GM12878 (cell line): Measurements from ENCODE around the gene PSME3IP1. TPM values are rescaled to one million over a fixed set of nuclear protein-coding genes. Genes with fewer than 3 reads are reported as not detected.

Source experiments
- ATAC-seq: fragments of 200-7000 bp; cut with Tn5 transposase; 3 replicates; pipeline ENCODE4 v1.9.1; 2020; ENCODE audit warnings: mild to moderate bottlenecking, moderate library complexity
- Bru-seq: library from RNA; stranded (reverse); fragments of 400-500 nt; gene quantifications from one replicate; lab custom pipeline; 2021; lab: Mats Ljungman, UMichigan
- BruChase-seq, 2 experiments: library from RNA; stranded (reverse); fragments of 400-500 nt; gene quantifications; one replicate each; lab custom pipeline; 2021; lab: Mats Ljungman, UMichigan
- BruUV-seq: library from RNA; stranded (reverse); fragments of 400-500 nt; replicated peaks from 2 replicates; lab custom pipeline; 2021; lab: Mats Ljungman, UMichigan
- CTCF ChIA-PET: fragments of 300-600 bp; sonication (Branson Sonifier 250); formaldehyde crosslinking; extraction: SDS; loops from one replicate; lab custom pipeline; 2021; ENCODE audit warnings: inconsistent platforms; lab: Yijun Ruan, JAX
- POLR2A ChIA-PET: fragments of 350-600 bp; formaldehyde crosslinking; extraction: SDS; loops from one replicate; lab custom pipeline; 2021; ENCODE audit warnings: inconsistent platforms; lab: Charles Lee
- RAD21 ChIA-PET: fragments of 300-600 bp; sonication (Branson Sonifier 250); formaldehyde crosslinking; loops from one replicate; lab custom pipeline; 2023; ENCODE audit warnings: antibody characterized with exemption; ENCODE audit not compliant: unreplicated experiment; lab: Charles Lee
- SMC1A ChIA-PET: fragments of 300-600 bp; sonication (Branson Sonifier 250); formaldehyde crosslinking; loops from one replicate; lab custom pipeline; 2023; ENCODE audit not compliant: unreplicated experiment, uncharacterized antibody; lab: Charles Lee
- DNase-seq: peaks from one replicate; pipeline ENCODE4 v3.0.0-alpha.2; 2011; ENCODE audit warnings: low read depth, low spot score
- FAIRE-seq: peaks from 3 replicates; lab custom pipeline; 2011; peaks lifted over from hg19 to GRCh38; lab: Jason Lieb, UNC
- H2AFZ ChIP-seq: 2 replicates; pipeline ENCODE4 v1.6.0; 2011; ENCODE audit warnings: low read depth, low read length, control low read depth; ENCODE audit not compliant: control insufficient read depth
- H3K27ac ChIP-seq: 2 replicates; pipeline ENCODE4 v1.5.1; 2011; ENCODE audit warnings: control low read depth; ENCODE audit not compliant: control insufficient read depth, insufficient read depth
- H3K27me3 ChIP-seq, 2 experiments: replicated peaks in 1 of 2; 2 replicates each; pipeline versions ENCODE4 v1.6.0 to v1.6.1; 2011; ENCODE audit warnings: low read length in 1 of 2; ENCODE audit not compliant: control insufficient read depth in 2 of 2, insufficient read depth in 2 of 2
- H3K36me3 ChIP-seq, 2 experiments: 2 replicates each; pipeline ENCODE4 v1.5.1; 2011; ENCODE audit warnings: low read length in 1 of 2; ENCODE audit not compliant: control insufficient read depth in 2 of 2, insufficient read depth in 2 of 2
- H3K4me1 ChIP-seq: 2 replicates; pipeline ENCODE4 v1.6.1; 2011; ENCODE audit warnings: mild to moderate bottlenecking, low read length, moderate library complexity, mixed read lengths; ENCODE audit not compliant: control insufficient read depth, insufficient read depth
- H3K4me2 ChIP-seq: 2 replicates; pipeline ENCODE4 v1.6.0; 2011; ENCODE audit warnings: control low read depth; ENCODE audit not compliant: control insufficient read depth, insufficient read depth
- H3K4me3 ChIP-seq: fragments of 200-600 bp; sonication (generic); 2 replicates; pipeline ENCODE4 v1.5.1; 2016
- H3K79me2 ChIP-seq: 2 replicates; pipeline ENCODE4 v1.6.0; 2011; ENCODE audit warnings: low read length; ENCODE audit not compliant: control insufficient read depth, insufficient read depth
- H3K9ac ChIP-seq: 2 replicates; pipeline ENCODE4 v1.8.0; 2011; ENCODE audit warnings: low read length, control low read depth, mixed read lengths; ENCODE audit not compliant: control insufficient read depth, insufficient read depth
- H3K9me3 ChIP-seq: replicated peaks from 3 replicates; pipeline ENCODE4 v1.5.1; 2011; ENCODE audit warnings: mild to moderate bottlenecking, low read length; ENCODE audit not compliant: control insufficient read depth, insufficient read depth
- H4K20me1 ChIP-seq: 2 replicates; pipeline ENCODE4 v1.6.0; 2011; ENCODE audit not compliant: control insufficient read depth, insufficient read depth
- CBX3 ChIP-seq: fragments of 200-600 bp; sonication (generic); IDR thresholded peaks from 2 replicates; pipeline ENCODE4 v1.6.1; 2016; ENCODE audit warnings: low read depth, borderline replicate concordance
- EP300 ChIP-seq, 2 experiments: fragments of 150-350 bp in 1 of 2; IDR thresholded peaks; 2 replicates each; pipeline ENCODE4 v1.6.1; 2011 to 2012; ENCODE audit warnings: low read depth in 2 of 2, low read length in 2 of 2, borderline replicate concordance in 1 of 2, improper control_type of control experiment in 1 of 2, inconsistent platforms in 1 of 2; ENCODE audit not compliant: control insufficient read depth in 1 of 2
- EZH2 ChIP-seq: IDR thresholded peaks from 2 replicates; pipeline ENCODE4 v1.6.1; 2012; ENCODE audit warnings: low read depth, mild to moderate bottlenecking, control low read depth, inconsistent platforms, low read length, borderline replicate concordance; ENCODE audit not compliant: control insufficient read depth
- FOXK2 ChIP-seq: fragments of 450-650 bp; IDR thresholded peaks from 2 replicates; pipeline ENCODE4 v1.6.1; 2017; ENCODE audit warnings: mild to moderate bottlenecking, moderate library complexity
- GABPA ChIP-seq: IDR thresholded peaks from 2 replicates; pipeline ENCODE4 v1.6.1; 2014; ENCODE audit warnings: antibody characterized with exemption, low read depth, mild to moderate bottlenecking, inconsistent platforms
- NFYA ChIP-seq: IDR thresholded peaks from 2 replicates; pipeline ENCODE4 v1.6.1; 2011; ENCODE audit warnings: low read depth, mild to moderate bottlenecking, low read length, improper control_type of control experiment, borderline replicate concordance
- PAX8 ChIP-seq: fragments of 450-650 bp; IDR thresholded peaks from 2 replicates; pipeline ENCODE4 v1.6.1; 2017; ENCODE audit warnings: mild to moderate bottlenecking, moderate library complexity
- SIN3A ChIP-seq: IDR thresholded peaks from 2 replicates; pipeline ENCODE4 v1.6.1; 2012; ENCODE audit warnings: low read depth, low read length, improper control_type of control experiment
- SIX5 ChIP-seq: IDR thresholded peaks from 2 replicates; pipeline ENCODE4 v1.6.1; 2011; ENCODE audit warnings: mild to moderate bottlenecking, low read depth, low read length, moderate library complexity; ENCODE audit not compliant: severe bottlenecking
- SMARCA5 ChIP-seq: fragments of 450-650 bp; IDR thresholded peaks from 2 replicates; pipeline ENCODE4 v1.6.1; 2017; ENCODE audit warnings: mild to moderate bottlenecking
- TARDBP ChIP-seq: IDR thresholded peaks from 2 replicates; pipeline ENCODE4 v1.6.1; 2016; ENCODE audit warnings: borderline replicate concordance
- ZNF207 ChIP-seq: fragments of 450-650 bp; IDR thresholded peaks from 2 replicates; pipeline ENCODE4 v1.6.1; 2014; ENCODE audit warnings: antibody characterized with exemption, mild to moderate bottlenecking, borderline replicate concordance
- WGBS: methylation state at CpG from one replicate; pipeline ENCODE4 v1.1.6; 2016; ENCODE audit warnings: low lambda C conversion rate; ENCODE audit not compliant: insufficient replicate concordance, insufficient coverage; ENCODE audit errors: missing lambda C conversion rate; 5-methylcytosine and 5-hydroxymethylcytosine counted together
- in situ Hi-C: fragments of 300-500 bp; cut with MboI; formaldehyde crosslinking; loops from 9 replicates; pipeline ENCODE4 v1.14.3; 2018; ENCODE audit warnings: mixed read lengths
- intact Hi-C: fragments of 100-400 bp; cut with micrococcal nuclease; formaldehyde crosslinking; loops from one replicate; pipeline ENCODE4 v1.14.2; 2022; ENCODE audit not compliant: unreplicated experiment
- long read RNA-seq, 2 experiments: library from polyadenylated mRNA; unstranded; transcript quantifications; one replicate each; pipeline ENCODE4 v2.0.0, GENCODE V29; 2019 to 2020
- polyA minus RNA-seq, 3 experiments: library from RNA; depleted of rRNA, polyadenylated mRNA; stranded (reverse); fragments of >200 nt; gene quantifications; 2 replicates each; pipeline ENCODE4 v1.2.3, GENCODE V29; 2011
- polyA plus RNA-seq, 11 experiments: library from polyadenylated mRNA; depleted of rRNA in 4 of 11; unstranded in 6 of 11; stranded (reverse) in 5 of 11; fragments of >200 nt; fragmentation: Nextera tagmentation in 4 of 11; fragmentation: Illumina TruSeq in 1 of 11; extraction: Ambion mirVana in 4 of 11; extraction: Trizol in 1 of 11; gene quantifications; 1 replicate in 1 of 11; 2 replicates in 10 of 11; pipeline versions ENCODE4 v1.2.1 to v1.2.3, GENCODE V29; 2011 to 2016; ENCODE audit warnings: inconsistent platforms in 2 of 11, missing spikeins in 2 of 11, low read depth in 1 of 11
- total RNA-seq, 4 experiments: library from RNA; depleted of rRNA in 3 of 4; stranded (reverse); fragments of >200 nt in 3 of 4; fragmentation: Illumina TruSeq in 1 of 4; extraction: Trizol in 1 of 4; gene quantifications; 2 replicates each; pipeline versions ENCODE4 v1.2.1 to v1.2.3, GENCODE V29; 2013 to 2021
- TF ChIP-seq, protein P1 (sequence below), 3 experiments: IDR thresholded peaks in 2 of 3; conservative IDR thresholded peaks in 1 of 3; 2 replicates each; pipeline ENCODE4 v1.5.1; 2011; ENCODE audit warnings: low read depth in 3 of 3, low read length in 3 of 3, mild to moderate bottlenecking in 3 of 3, control low read depth in 2 of 3, moderate library complexity in 2 of 3, inconsistent platforms in 1 of 3, mixed read lengths in 1 of 3; ENCODE audit not compliant: control insufficient read depth in 2 of 3, insufficient read depth in 1 of 3; ENCODE audit errors: extremely low read depth in 1 of 3

Gene PSME3IP1, protein sequence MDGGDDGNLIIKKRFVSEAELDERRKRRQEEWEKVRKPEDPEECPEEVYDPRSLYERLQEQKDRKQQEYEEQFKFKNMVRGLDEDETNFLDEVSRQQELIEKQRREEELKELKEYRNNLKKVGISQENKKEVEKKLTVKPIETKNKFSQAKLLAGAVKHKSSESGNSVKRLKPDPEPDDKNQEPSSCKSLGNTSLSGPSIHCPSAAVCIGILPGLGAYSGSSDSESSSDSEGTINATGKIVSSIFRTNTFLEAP
- 80.2 and 90.1 TPM in 2 replicates for total RNA-seq (2013; cell fraction: nucleolus; rRNA removed)
- total RNA-seq (2014; rRNA removed), result 67.9 and 82.1 TPM in 2 replicates
- total RNA-seq (2014; rRNA removed; fragmentation: Illumina TruSeq; extraction: Trizol), result 146 and 152 TPM in 2 replicates
- total RNA-seq (2021), result 101 and 104 TPM in 2 replicates
- polyA plus RNA-seq (2011; ENCODE audit: low read depth), result 51.7 TPM
- 114 and 117 TPM in 2 replicates for polyA plus RNA-seq (2011; rRNA removed)
- polyA plus RNA-seq (2011; cell fraction: cytosol; rRNA removed), result 134 and 137 TPM in 2 replicates
- 121 and 124 TPM in 2 replicates for polyA plus RNA-seq (2011; cell fraction: nucleus; rRNA removed)
- 70.8 and 73.8 TPM in 2 replicates for polyA plus RNA-seq (2012)
- polyA plus RNA-seq (2014; fragmentation: Illumina TruSeq; extraction: Trizol), result 174 and 180 TPM in 2 replicates
- 10 to 100 TPM; 72.5 to 90.2 TPM for polyA plus RNA-seq (2014; fragmentation: Nextera tagmentation; extraction: Ambion mirVana)
- polyA plus RNA-seq (2014; rRNA removed), result 94.6 and 106 TPM in 2 replicates
- polyA plus RNA-seq (2016; fragmentation: Nextera tagmentation; extraction: Ambion mirVana), result 100 to 1,000 TPM; 135 to 143 TPM
- 83.2 and 109 TPM in 2 replicates for polyA minus RNA-seq (2011; rRNA and poly(A)+ RNA removed)
- 33.0 and 36.1 TPM in 2 replicates for polyA minus RNA-seq (2011; cell fraction: cytosol; rRNA and poly(A)+ RNA removed)
- 22.6 and 36.0 TPM in 2 replicates for polyA minus RNA-seq (2011; cell fraction: nucleus; rRNA and poly(A)+ RNA removed)
- percentile 84 among the genes with signal in this experiment for Bru-seq, nascent RNA
- BruChase-seq, experiment 1, labeled RNA remaining after a 6-hour chase, result percentile 93 among the genes with signal in this experiment
- BruChase-seq, experiment 2, labeled RNA remaining after a 2-hour chase, result percentile 91 among the genes with signal in this experiment
- long read RNA-seq, experiment 1, transcript FAM192A-201 (7 exons, 2,848 nt), result major isoform, 28 of 66 reads
- long read RNA-seq, experiment 1, transcript FAM192A-218 (7 exons, 1,086 nt), result minor isoform, 7 of 66 reads
- long read RNA-seq, experiment 1, partial matches to known transcripts, result 14 of 66 reads
- long read RNA-seq, experiment 1, other reads (novel, unspliced or antisense), result 16 of 66 reads
- long read RNA-seq, experiment 2, transcript FAM192A-201 (7 exons, 2,848 nt), result major isoform, 115 of 237 reads
- long read RNA-seq, experiment 2, transcript FAM192A-218 (7 exons, 1,086 nt), result minor isoform, 27 of 237 reads
- long read RNA-seq, experiment 2, partial matches to known transcripts, result 23 of 237 reads
- long read RNA-seq, experiment 2, other reads (novel, unspliced or antisense), result 69 of 237 reads

DNA sequence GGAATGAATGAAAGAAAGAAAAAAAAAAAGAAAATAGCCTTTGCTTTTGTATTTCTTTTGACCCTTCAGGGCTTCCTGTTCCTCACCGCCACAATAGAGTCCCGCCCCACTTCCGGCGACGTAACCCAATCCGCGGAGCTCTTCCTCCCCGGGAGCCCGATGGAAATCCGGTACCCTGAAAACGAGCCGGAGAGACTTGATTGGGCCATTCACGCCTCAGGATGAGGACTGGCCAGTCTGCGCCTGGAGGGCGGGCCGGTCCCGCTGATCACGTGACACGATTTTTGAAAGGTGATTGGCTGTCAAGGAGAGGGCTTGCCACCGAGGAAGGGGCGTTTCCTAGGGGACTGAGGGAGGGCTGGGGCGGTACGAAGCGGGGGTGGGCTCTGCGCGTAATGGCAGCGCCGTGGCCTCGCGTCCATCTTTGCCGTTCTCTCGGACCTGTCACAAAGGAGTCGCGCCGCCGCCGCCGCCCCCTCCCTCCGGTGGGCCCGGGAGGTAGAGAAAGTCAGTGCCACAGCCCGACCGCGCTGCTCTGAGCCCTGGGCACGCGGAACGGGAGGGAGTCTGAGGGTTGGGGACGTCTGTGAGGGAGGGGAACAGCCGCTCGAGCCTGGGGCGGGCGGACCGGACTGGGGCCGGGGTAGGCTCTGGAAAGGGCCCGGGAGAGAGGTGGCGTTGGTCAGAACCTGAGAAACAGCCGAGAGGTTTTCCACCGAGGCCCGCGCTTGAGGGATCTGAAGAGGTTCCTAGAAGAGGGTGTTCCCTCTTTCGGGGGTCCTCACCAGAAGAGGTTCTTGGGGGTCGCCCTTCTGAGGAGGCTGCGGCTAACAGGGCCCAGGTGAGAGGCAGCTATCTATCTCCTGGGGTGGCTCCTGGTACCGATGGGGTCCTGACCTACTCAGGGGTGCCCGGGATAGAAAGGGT lies at the start of gene PSME3IP1, which contains the start of gene RSPRY1:
Gene PSME3IP1 (minus strand): TSS at position 95 of the 927 bp plus-strand sequence. CDS start 12,185 bp downstream, outside the sequence.
Gene RSPRY1 (plus strand): TSS at position 385 of the 927 bp plus-strand sequence. CDS start 18,330 bp downstream, outside the sequence.
- 1% methylated on average over 57 of the region's 64 CpGs for WGBS
- peak within 1 kb of the TSS; percentile 85 for H3K4me2 ChIP-seq
- intact Hi-C loops (loop anchor here (2.0 to 5.0 kb wide), 3 partner anchors 113 to 351 kb away; partner anchors contain the start of gene CCDC102A), in situ Hi-C loops (no loop called here)
- peaks cover 5% of the 10 kb centered on the region; the same call in 1 of the 2 replicates for H3K4me1 ChIP-seq
- ChIA-PET POLR2A (interaction anchor here (0.6 to 2.8 kb wide), 11 partner anchors 8 to 261 kb away, joined by 3 to 10 read pairs (median 4); partner anchors contain the start of genes CIAPIN1 and COQ9), SMC1A (interaction anchor here (0.9 to 1.6 kb wide), 8 partner anchors 11 to 301 kb away, joined by 3 to 4 read pairs (median 3); partner anchors contain the start of gene ARL2BP), RAD21 (interaction anchor here (0.6 to 3.6 kb wide), 11 partner anchors 19 to 419 kb away, joined by 3 to 20 read pairs (median 4); no protein-coding TSS in a partner anchor), CTCF (interaction anchor here (0.6 to 1.6 kb wide), 9 partner anchors 10 to 1080 kb away, joined by 3 to 4 read pairs (median 3); no protein-coding TSS in a partner anchor)
- DNase-seq (peak; percentile 99), FAIRE-seq (peak; percentile 95), ATAC-seq (peak; percentile 92)
- no peaks in the 10 kb centered on the region for H3K36me3 ChIP-seq
- peak within 1 kb of the TSS; percentile 98 for H3K9ac ChIP-seq
- H2AFZ ChIP-seq, result peak within 1 kb of the TSS; percentile 89
- peaks cover 91% of the 10 kb centered on the region for H3K79me2 ChIP-seq
- peak within 1 kb of the TSS; percentile 84 for H3K4me3 ChIP-seq
- H3K9me3 ChIP-seq, result no peaks in the 10 kb centered on the region
- no peaks in the 10 kb centered on the region for H3K27me3 ChIP-seq
- H3K27ac ChIP-seq, result peak within 1 kb of the TSS; percentile 94
- BruUV-seq, result no TSS peak
- no peaks in the 10 kb centered on the region for H4K20me1 ChIP-seq
- TF ChIP-seq SMARCA5, result peak; percentile 55; the same call in 1 of the 2 replicates
- TF ChIP-seq GABPA, result peak; percentile 96
- peak; percentile 35; the same call in 1 of the 2 replicates for TF ChIP-seq NFYA
- TF ChIP-seq EP300 (IDR thresholded peaks at IDR 0.05; ENCODE audit: borderline replicate concordance in 1 of 2, control insufficient read depth in 1 of 2, low read depth in 2 of 2, low read length in 2 of 2), result no peak
- TF ChIP-seq, protein P1, sequence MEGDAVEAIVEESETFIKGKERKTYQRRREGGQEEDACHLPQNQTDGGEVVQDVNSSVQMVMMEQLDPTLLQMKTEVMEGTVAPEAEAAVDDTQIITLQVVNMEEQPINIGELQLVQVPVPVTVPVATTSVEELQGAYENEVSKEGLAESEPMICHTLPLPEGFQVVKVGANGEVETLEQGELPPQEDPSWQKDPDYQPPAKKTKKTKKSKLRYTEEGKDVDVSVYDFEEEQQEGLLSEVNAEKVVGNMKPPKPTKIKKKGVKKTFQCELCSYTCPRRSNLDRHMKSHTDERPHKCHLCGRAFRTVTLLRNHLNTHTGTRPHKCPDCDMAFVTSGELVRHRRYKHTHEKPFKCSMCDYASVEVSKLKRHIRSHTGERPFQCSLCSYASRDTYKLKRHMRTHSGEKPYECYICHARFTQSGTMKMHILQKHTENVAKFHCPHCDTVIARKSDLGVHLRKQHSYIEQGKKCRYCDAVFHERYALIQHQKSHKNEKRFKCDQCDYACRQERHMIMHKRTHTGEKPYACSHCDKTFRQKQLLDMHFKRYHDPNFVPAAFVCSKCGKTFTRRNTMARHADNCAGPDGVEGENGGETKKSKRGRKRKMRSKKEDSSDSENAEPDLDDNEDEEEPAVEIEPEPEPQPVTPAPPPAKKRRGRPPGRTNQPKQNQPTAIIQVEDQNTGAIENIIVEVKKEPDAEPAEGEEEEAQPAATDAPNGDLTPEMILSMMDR (IDR thresholded peaks at IDR 0.05 in 2 of 3, conservative IDR thresholded peaks at IDR 0.05 in 1 of 3; ENCODE audit: control insufficient read depth in 2 of 3, extremely low read depth in 1 of 3, insufficient read depth in 1 of 3, low read depth in 3 of 3, low read length in 3 of 3), result no peak
- no peak for TF ChIP-seq SIN3A
- peak; percentile 21 for TF ChIP-seq SIX5
- no peak for TF ChIP-seq PAX8
- no peak for TF ChIP-seq EZH2
- no peak for TF ChIP-seq CBX3
- TF ChIP-seq ZNF207, result no peak
- TF ChIP-seq FOXK2, result peak; percentile 38
- no peak for TF ChIP-seq TARDBP
